Activated gamma-delta T cell treated with anti-CD3 and anti-CD28 coated beads, Interleukin-2, amount 50 U/mL, for 16 hours (primary cell): ENCODE results near the gene SMAD6.

Source experiments
- DNase-seq: peaks from one replicate; pipeline ENCODE4 v3.0.0-alpha.2; 2020; ENCODE audit warnings: low read depth

The SMAD6 gene

DNA sequence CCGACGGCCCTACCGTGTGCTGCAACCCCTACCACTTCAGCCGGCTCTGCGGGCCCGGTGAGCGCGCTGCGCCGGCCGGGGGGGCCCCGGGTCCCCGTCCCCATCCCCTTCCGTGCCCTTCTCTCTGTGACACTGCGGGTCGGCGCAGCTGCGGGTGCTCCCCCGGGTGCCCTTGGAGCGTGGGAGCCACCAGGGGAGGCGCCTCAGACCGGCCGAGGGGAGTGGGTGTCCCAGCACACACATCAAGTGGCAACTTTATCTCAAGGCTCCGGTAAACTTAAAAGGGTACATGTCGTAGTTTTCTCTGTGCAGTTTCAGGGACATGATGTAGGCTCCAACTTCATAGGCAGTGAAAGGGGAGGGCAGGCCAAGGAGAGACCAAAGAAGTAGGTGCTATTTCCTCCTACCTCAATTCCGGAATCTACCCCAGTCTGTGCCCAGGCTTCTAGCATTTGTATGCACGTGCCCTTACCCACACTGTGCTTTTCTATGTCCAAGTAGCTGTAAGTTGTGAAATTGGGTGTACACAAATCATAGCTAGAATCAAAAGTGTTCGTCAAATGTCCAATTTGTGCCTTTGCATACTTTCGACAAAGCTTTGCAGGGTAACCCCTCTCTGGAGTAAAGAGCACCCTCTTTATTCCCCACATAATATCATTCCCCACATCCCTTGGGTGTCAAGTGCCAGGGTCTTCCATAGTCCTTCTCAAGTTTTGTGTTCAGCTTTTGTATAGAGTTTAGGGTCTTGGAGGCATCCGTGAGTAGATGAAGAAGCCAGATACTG is 2.2 kb downstream of the SMAD6 start:
- DNase-seq, result no peak

GRCh38 chr15:66704803-66705153 is 2.7 kb downstream of the SMAD6 start:
- no peak for DNase-seq

- DNase-seq, result no peak
Measured at GRCh38 chr15:66705277-66706146, 3.5 kb downstream of the SMAD6 start.

- DNase-seq, result no peak
Measured at GRCh38 chr15:66706225-66706732, 4.2 kb downstream of the SMAD6 start.

DNA sequence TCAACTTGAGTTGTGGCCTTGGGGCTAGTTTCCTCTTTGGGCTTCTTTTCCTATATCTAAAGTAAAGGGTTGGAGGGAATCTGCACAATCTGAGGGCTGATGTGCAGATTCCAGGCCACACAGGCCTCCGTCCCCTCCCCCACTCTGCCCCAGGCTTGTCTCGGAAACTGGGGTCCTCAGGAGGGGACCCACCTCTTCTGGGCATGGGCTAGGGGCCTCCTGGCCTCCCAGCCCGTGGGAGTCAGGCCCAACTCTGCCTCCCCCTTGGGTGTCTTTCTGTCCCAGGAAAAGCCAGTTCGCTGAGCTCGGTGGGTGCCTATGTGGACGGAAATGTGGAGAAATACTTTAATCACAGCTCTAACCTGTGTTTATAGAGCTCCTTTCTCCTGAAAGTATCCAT is 4.8 kb downstream of the SMAD6 start:
- DNase-seq, result no peak

DNA sequence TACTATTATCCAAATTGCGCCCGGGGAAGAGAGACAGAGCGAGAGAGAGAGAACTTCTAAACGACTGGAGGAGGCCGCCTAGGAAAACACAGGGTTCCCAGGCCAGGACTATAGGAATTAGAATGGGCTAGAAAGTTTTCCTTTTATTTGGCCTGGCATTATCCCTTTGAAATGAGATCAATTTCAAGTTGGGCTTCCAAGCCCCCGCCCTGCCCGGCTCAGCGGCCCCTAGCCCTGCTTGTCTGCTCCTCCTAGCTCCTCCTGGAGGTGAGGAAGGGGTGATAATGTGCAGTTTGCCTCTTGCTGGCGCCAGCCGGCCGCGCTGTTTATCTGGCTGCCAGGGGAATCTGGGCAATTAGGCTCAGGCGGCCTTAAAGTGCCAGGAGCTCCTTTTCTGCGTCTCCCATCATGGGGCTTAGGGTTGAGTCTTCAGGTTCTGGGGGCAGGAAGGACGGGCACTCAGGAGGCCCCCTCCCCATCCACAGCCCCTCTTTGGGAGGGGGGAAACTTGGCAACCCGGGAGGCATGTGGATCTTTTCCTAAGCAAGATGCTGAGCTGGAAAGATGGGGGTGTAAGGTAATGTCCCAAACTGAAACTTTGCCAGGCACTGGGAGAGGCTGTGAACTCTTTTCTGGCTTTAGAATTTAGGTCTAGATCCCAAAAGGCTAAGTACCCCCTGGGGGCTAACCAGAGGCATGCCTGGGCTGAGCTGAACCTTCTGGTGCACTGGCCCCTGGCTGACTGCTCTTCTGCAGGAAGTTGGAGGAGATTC is 5.5 kb downstream of the SMAD6 start:
- no peak for DNase-seq

DNA sequence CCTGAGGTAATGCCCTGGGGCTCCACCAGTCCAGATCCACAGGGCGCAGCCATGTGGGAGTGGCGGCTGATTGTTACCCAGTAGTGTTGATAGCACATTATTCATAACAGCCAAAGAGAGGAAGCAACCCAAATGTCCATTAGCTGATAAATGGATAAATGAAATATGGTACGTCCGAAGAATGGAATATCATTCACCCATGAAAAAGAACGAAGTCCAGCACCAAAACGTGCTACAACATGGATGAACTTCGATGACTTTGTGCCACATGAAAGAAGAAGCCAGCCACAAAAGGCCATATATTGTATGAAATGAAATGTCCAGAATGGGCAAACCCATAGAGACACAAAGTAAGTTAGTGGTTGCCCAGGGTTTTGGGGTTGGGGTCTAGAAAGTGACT is 6.4 kb downstream of the SMAD6 start:
- no peak for DNase-seq

DNA sequence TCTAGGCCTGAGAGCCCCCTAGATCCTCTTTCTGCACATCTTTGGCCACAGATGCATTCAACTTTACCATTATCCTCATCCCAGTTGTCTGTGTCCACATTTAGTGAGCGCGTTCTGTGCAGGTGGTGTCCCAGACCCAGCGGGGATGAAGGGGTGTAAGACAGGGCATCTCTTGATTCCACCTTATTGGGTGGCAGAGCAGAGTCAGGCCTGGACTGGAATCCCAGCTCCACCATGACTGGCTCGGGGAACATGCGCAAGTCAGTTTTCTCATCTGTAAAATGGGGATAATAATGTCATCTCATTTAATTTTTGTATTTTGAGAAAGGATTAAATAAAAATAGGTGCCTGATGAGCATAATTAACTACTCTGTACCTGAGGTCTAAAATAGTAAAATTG is 7.8 kb downstream of the SMAD6 start:
- DNase-seq, result no peak

DNA sequence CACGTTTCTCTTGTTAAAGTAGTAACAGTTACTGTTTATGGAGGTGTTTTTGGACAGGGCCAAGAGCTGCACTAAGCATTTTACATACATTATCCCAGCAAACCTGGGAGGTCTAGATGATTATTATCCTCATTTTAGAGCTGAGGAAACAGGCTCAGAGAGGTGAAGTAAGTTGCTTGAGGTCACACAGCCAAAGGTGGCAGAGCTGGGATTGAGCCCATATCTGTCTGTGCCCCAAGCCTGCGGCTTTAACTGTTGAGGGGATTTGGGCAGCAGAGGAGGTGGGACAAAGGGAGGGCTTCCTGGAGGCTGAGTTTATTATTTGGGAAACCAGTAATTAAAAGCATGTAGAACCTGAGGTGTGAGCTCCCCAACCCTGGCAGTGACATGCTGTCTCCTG is 9.2 kb downstream of the SMAD6 start:
- no peak for DNase-seq

DNA sequence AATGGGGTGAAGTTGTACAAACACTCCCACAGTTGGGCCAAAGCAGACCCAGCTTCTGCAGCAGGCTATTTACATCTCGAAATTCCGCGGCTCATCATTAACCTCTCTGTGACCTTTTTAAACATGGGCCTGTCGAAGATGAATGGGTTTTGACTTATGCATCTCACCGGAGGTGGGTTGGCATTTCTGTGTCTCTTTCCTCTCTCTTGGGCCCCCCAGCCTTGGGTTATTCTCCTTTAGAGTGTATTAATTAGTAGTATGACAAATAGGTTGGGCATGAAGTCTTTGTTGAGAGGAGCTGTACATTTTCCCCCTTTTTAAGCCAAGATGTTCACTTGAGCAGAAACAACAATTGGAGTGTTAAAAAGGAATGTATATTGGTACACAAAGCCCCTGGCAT is 9.8 kb downstream of the SMAD6 start:
- DNase-seq, result no peak

DNA sequence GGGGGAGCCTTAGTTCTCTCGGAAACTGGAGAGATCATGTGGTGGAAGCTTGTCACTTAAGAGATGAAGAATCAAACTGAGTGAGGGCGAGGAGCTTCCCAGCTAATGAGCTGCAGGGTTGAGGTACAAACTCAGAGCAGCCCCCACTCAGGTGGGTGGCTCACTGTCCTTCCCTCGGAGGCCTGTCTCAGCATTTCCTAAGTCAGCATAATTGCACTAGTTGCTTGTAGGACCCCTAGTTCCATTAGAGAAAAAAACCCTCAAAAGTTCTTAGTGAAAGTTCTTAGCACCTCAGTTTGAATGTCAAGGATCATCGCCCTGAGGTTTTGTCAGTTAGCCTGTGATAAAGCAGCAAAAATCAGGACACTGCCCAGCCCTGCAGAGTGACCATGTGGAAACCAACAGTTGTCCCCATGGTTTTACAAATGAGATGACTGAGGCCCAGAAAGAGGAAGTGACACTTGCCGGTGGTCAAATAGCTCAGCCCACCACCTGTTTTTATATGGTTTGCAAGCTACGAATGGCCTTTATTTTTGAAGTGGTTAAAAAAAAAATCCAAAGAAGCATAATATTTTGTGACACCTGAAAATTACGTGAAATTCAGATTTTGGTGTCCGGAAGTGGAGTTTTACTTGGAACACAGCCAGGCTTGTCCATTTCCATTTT is 11.9 kb downstream of the SMAD6 start:
- DNase-seq, result no peak

DNA sequence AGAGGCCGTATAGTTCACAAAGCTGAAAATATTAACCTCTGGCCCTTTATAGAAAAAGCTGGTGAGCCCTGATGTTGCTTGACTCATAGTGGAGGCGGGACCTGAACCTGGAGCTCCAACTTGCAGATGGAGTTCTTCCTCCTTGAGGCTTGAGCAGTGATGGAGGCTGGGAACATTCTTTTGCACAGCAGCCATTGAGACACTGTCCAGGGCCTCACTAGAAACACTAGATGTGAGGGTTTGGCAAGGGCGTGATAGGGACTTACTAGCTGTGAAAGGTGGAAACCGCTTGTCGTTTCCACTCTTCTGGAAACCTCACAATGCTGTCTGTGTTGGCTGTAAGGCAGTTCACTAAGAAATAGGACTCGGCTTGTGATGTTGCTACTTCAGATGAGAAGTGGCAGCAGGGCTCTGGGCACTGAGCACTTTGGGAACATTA is 12.5 kb downstream of the SMAD6 start:
- no peak for DNase-seq

GRCh38 chr15:66715181-66715624 is 13.2 kb downstream of the SMAD6 start:
- DNase-seq, result no peak

- DNase-seq, result no peak
Measured at GRCh38 chr15:66715720-66716655, 14.0 kb downstream of the SMAD6 start.

- DNase-seq, result no peak
Measured at GRCh38 chr15:66716656-66717020, 14.6 kb downstream of the SMAD6 start.

- no peak for DNase-seq
Measured at GRCh38 chr15:66718220-66718988, 16.4 kb downstream of the SMAD6 start.

DNA sequence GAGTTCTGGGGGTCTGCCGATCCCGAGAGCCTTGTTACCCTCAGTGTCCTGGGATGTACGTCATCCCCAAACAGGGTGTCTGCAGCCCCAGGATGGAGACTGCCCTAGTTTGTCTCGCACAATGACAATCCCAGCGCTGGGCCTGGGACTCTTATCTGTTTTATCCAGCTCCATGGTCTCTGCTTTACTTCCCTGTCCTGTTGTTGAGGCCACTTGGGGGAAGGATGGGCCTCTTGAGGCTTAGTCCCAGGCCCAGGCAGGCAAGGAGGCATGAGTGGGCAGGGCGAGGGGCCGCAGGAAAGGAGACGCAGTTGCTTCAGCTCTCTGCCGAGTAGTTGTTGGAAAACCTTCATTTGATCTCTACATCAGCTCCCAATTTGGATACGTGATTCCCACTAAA is 17.4 kb downstream of the SMAD6 start:
- DNase-seq, result no peak

DNA sequence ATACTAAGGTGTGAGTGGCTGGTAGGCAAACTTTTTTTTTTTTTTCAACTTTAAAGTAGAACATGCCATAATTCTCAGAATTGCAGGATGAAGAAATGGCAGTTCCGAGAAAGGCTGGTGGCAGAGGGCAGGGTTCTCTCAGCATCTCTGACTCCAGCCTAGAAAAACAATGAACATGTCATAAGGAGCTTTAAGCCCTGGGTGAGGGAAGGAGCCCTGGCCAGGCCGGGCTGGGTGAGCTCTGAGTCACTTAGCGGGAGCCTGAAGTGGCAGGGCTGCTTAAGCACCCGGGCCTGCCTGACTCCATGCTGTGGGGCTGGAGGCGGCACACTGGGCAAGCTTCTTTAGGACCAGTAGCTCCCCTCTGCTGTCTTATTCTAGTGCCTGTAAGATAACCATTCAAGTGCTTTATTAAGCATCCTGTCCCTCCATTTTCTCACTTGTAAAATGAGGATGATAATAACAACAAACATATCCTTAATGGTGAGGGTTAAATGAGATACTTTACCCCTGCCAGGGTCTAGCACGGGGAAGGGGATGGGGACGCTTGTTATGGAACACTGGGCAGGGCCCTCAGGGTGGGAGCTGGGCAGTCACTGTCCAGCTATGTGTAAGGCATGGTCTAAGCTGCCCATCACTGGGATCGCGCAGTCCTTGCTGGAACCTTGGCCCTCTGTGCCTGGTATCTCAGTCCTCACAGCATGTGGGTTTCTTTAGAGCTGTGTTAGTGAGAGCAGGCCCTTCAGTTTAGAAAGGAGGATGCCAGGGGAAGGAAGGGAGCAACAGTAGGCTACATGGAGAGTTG is 18.4 kb downstream of the SMAD6 start:
- no peak for DNase-seq

DNA sequence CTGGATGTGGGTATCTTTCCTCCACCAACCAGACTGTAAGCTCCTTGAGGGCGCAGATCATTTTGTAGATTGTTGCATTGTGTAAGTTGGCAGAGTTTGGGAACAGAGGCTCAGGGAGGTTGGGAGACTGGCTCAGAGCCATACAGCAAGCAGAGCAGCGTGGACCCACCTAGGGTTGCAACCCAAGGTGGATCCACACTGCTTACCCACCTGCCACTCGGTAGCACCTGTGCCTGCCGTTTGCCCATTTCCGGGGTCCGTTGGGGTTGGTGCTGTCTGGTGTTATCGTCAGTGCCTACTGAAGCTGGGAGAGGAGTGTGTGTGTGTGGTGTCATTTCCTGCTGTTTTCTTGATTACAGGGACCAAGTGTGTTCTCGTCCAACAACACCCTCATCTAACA is 19.0 kb downstream of the SMAD6 start:
- DNase-seq, result no peak
